Dermis microvascular lymphatic vessel endothelial cell (primary cell): ENCODE data around the gene SARM1. TPM values are rescaled to one million over a fixed set of nuclear protein-coding genes. Genes with fewer than 3 reads are reported as not detected.
A peak's percentile ranks its signal among the peaks of the same experiment; 100 is the strongest.

ENCODE experiments used
- DNase-seq, 2 donors: peaks; one replicate each; pipeline versions ENCODE4 v3.0.0 to v3.0.0-alpha.2; 2010; ENCODE audit warnings: low read depth in 2 of 2
- total RNA-seq: library from RNA; depleted of rRNA; stranded (reverse); fragments of >200 nt; gene quantifications from 2 replicates; pipeline ENCODE4 v1.2.1, GENCODE V29; 2014

SARM1 gene
- total RNA-seq, 1 donor from 2014 or later, result 1.8 TPM

DNA sequence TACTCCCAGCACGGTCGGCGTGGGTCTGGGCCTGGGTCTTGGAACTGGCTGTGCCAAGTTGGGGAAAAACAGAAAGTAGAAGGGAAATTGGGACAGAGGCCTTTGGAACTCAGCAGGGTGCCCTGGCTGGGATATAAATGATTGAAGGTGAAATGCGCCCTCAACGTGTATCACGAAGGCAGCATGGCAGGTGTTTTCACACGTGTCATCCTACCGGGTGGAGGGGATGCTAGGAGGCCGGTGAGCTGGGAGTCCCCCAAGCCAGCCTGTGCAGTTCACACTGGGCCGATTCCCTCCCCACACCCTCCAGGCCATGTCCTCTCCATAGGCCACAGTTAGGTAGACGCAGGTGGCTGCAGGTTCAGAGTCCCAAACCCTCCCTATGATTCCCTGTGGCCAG, 30.0 kb upstream of the SARM1 start:
- DNase-seq, result no peak

DNA sequence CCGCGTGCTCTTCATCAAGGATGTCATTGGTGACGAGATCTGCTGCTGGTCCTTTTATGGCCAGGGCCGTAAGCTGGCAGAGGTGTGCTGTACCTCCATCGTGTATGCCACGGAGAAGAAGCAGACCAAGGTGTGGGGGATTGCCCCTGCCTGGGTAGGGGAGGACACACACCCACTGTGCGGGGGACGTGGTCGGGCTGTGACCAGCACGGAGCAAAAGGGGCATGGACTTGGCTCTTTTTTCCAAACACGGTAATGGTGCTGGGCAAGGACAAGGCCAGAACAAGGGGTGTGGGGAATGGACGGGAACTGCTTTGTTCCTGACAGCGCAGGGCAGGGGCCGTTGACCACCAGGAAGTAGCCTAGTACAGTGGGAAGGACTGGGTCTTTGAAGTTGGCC, 29.2 kb upstream of the SARM1 start:
- DNase-seq, result no peak

DNA sequence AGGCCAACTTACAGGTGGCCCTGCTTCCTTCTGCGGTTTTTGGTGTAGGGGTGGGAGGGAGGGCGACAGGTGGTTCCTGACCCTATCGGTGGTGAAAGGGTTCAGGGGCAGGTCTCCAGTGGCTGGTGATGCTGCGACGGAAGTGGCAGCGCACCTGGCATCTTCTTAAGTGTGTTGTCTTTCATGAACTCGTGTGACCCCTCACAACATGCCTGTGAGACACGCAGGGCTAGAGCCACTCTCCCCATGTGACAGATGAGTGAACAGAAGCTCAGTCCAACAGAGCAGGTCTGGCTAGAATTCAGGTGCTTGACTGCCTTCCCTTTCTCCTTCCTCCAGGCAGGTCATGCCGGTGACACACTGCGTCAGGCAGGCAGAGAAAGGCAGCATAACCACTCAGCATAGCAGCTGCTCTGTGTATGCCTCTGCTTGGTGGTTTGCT, 28.0 kb upstream of the SARM1 start:
- no peak for DNase-seq

DNA sequence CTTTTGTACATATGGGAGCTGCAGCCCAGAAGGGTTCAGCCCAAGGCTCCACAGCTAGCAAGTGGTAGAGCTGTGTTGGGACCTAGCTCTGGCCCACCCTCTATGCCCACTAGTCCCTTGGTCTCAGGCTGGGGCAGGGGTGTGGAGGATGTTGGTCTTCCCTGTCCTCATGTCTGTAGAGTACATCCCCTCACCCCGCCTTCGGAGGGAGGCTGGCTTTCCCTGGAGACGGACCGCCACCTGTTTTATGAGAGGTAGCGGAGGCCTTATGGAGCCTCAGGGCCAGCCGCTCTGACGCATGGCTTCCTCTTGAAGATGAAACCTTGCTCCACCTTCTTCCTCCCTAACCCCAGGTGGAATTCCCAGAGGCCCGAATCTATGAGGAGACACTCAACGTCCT, 27.5 kb upstream of the SARM1 start:
- no peak for DNase-seq

DNA sequence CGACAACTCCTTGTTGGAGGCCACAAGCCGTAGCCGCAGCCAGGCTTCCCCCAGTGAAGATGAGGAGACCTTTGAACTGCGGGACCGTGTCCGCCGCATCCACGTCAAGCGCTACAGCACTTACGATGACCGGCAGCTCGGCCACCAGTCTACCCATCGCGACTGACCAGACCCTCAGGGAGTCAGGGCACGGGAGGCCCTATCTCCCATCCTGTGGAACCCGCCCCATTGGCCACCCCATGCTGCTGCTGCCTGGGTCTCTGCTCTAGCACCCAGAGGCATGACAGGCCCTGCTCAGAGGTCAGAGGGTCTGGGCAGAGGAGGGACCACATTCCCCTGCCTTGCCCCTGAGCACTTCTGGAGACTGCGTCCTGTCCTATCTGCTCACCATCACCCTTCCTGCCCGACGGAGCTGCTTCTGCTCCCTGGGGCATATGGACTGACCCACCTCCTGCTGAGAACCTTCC, 27.0 kb upstream of the SARM1 start:
- DNase-seq, result no peak

DNA sequence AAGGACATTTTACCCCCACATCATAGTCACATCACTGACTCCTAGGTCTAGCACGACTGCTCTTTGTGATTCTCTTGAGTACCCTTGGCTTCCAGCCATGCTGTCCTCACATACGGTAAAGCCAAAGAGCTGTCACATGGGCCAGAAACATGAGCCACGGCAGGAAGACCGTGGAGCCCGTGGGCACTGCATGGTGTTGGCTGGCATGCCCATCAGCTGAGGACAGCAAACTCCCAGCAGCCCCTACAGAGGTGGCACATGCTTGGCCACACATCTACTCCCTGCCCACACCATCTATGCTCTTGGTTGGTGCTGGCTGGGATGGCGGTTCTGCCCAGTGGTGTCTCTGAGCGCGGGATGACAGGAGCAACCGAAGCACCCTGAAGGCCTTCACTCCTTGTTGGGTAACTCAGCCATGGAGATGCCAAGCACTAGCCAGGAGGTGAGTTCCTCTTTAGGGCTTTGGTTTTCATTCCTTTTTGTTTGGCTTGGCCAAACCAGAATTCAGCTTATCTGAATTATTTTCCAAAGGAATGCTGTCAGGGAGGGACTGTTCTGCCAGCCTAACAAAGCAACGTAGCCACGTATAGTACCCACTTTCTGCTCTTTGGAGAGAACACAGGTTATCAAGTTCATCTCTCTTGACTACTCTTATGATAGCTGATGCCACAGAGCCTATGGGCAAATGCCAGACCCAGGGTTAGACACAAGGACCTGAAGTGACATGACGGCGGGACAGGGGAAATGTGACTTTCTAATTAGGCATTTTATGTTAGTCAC, 25.9 kb upstream of the SARM1 start:
- peak in 1 of 2 donors; percentile 36 for DNase-seq

DNA sequence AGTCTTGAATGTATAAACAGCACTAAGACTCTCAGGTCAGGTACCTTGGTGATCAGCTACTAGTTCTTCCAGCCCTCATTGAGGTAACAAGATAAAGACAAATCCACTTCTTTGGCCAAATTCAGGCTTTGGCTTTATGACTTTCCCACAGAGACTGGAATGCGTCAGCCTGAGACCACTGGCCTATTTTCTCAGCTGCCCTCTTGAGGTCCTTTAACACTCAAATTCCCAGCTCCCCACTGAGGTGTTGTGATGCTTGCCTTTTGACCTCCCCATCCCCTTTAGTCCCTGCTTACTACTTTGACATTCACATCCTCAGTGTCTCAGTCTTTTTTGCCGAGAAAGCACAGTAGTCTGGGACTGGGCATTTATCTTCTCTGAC, 25.3 kb upstream of the SARM1 start:
- DNase-seq, result no peak

DNA sequence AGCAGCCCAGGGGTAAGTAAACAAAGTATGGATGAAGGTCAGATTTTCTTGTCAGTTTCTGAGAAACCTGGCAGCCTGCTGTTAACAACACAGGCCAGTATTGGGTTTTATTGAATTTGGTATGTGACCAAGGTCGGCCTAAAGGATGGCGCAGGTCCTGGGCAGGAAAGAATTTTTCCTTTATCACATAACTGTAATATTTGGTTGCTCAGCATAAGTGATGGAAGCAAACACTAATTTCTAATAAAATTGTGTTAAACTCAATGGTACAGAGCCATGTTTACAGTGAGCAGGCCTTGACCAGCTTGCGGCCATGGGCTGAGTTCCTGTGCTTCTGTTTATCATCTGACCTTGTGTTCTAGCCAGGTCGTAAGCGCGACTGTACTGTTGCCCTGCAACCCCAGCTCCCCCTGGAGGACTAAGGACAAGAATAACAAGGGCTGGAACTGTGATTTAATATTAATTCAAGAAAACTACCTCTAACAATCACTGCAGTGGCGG, 24.7 kb upstream of the SARM1 start:
- peak; percentile 81 to 85 for DNase-seq

DNA sequence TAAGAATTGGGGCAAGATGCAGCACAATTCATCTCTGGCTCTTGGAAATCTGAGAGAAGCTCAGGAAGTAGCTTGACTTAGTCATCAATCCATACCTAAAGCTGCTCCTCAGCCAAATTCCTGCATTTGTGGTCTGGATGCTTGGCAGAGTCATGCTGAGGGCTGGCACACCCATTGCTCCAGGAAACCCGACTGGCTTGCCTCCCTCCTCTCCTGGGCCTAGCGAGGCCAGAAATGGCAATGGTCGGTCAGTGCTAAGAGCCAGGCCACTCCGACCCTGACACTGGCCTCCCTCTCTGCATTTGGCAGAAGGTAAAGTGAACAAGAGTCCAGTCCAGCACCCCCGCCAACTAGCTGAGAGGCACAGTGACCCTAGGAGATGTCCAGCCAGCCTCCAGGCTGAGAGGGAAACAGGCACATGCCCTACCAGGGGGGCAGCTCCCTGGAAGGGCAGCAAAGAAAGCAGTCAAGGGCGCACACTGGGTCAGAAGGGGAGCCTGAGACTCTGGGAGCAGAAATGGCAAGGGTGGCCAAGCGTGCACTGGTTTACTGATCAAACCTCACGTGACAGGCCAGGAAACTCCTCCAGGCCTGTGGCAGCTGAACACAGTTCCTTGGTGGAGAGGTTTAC, 24.1 kb upstream of the SARM1 start:
- no peak for DNase-seq

DNA sequence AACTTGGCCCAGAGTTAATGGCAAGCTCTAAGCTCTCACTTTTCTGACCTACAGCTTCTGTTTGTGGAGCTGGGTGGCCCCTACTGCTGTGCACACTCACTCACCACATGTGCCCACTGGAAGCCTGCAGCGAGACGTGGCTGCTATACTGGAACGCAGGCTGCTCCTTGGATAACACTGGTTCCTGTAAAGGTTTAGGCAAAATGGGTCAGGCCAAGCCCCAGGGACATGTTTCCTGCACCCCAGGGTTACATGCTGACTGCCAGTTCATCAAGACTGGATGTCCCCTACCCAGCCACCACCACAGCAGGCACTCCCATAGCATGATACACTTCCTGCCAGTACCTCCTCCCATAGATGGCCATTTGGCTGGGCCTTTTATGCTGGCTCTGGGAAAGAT, 22.5 kb upstream of the SARM1 start:
- DNase-seq, result no peak

DNA sequence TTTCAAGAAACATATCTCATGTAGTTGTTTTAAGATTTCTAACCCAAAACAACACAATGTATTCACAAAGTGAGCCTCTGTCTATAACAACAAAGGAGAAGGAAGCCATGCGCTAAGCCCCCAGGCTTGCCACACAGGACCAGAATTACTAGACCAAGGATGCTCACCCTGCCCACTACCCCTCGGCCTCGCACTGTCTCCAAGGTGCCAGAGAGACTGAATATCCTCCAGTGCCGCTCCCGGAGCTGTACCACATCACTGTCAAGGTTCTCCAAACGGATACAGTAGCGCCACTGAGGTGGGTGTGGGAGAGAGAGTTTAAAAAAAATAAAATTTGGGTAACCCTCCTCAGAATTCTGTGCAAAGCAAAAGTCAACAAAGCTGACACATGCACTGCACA, 21.2 kb upstream of the SARM1 start:
- no peak for DNase-seq

DNA sequence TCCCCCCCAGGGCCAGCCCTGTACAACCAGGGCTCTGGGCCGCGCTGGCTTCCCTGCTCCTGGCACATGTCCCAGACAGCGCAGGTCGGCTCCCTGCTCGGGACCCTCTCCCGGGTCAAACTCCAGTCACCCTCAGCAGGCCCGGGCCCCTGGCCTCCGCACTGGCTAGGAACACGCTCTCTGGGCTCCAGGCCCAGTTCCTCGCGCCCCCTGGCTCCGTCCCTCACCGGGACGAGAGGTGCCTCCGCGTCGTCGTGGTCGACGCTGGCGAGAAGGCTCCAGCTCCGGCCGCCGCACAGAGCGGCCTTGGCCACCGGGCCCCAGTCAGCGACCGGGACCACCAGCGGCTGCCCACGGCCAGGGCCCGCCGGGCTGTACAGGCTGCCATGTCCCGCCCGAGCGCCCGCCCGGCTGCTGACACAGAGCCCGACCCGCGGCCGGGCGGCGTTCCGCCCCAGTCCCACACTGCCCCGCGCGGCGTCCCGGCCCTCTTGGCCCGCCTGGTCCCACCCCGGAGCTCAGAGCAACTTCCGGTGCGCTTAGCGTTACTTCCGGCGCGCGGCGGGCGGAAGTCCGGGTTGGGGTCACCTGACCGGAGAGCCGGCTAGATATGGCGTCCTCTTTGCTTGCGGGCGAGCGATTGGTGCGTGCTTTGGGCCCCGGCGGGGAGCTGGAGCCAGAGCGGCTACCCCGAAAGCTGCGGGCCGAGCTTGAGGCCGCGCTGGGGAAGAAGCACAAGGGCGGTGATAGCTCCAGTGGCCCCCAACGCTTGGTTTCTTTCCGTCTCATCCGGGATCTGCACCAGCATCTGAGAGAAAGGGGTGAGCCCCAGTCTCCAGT, 14.2 kb upstream of the SARM1 start, which contains the start of gene POLDIP2:
Gene POLDIP2, minus strand, starts transcription at position 467 of the 840 bp plus-strand sequence. Its CDS starts 79 bp downstream, at position 388.
- peak; percentile 84 to 96 for DNase-seq

DNA sequence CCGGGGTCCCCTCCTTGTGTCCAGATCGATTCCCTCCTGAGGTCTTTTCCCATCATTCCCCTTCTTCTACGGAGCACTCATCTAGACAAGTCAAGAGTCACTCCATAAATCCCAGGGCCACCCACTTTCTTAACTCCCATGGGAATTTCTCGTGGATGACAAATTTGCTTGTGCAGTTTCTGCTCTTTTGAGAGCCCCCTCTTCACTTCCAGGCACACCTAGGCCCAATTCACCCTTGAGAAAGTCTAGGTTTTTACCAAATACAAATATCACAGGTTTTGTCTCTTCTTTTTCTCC, 13.6 kb upstream of the SARM1 start:
- no peak for DNase-seq

DNA sequence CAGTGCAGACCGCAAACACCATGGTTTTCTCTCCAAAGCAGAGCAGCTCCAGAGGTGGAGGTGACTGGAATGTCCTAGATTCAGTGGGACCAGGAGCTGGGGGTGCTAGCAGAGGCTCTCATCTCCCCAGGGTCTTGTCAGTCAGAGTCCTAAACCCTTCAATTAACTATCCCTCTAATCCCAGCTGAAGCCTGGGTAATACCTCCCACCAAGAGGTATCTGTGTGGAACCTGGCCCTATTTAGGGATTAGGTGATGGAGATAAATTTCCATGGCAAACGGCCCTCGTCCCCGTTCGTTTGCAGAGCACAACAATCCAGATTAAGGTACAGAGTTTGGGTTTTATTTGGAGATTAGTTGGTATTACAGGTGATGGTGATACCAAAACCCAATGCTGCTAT, 8.3 kb upstream of the SARM1 start:
- DNase-seq, result no peak

DNA sequence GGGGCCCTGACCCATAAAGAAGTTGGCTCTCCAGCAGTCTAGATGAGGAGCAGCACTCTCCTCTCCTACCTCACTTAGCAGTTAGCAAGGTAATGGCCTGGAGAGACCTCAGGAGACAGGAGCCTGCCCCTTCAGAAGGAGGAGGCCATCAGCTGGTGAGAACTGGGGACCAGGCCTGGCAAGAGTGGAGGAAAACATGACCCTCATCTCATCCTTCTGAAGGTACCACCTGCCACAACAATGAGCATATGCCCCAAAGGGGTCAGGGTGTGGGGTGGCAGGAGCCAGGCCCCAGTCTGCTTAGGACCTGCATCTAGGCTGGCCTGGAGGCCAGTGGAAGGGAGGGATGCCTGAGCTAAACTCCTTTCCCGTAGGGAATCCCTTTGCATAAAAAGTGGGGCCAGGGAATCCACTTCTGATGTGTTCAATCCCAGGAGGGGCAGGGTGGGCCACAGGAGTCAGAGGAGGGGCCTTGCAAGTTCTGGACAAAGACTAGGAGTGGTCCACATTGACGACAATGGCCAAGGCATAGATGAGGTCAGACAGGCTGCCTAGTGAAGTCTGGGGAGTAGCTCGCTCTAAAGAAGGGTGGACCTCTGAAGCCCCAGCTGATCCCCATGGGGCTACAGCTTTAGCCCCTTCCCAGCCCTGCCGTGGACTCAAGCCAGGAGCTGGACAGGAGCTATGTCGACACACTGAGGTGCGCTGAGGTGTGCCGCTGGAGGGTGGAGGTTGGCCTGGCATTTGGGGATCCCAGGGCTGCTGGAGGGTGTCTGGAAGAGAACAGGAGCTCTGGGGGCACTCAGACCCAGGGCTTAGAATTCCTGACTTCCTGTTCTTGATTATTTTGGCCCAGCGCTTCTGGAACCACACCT, 7.5 kb upstream of the SARM1 start:
- DNase-seq, result no peak

DNA sequence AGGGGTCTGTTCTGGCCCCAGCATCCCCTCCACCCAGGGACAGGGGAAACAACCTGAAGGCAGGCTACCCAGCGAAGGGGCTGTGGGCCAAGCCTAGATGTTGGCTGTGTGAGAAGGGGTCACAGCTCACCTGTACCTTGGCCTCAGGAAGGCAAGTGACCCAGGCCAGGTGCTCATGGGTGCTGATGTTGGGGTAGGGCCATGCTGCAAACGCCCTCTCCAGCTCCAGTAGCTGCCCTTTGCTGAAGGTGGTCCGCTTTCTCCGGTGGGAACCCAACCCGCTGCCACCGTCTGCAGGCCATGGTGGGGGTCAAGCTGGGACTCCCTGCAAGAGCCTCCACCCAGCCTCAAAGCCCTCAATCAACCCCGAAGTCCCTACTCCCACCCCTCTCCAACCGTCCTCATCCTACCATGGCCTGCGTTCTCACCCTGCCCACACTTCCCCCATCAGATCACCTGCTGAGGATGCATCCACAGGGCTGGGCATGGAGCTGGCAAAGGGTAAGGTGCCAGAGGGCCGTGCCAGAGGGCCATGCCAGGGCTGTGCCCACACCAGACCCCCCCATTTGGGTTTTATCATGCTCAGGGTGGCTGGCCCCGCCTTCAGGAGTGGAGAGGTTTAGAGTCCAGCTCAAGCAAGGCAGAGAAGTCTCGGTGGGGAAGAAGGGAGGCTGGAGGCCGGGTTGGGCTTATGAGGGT, 6.7 kb upstream of the SARM1 start, which contains the start of gene SEBOX:
Gene SEBOX, minus strand, starts transcription at position 535 of the 699 bp plus-strand sequence. Its CDS starts 48 bp downstream, at position 487.
- DNase-seq, result no peak

DNA sequence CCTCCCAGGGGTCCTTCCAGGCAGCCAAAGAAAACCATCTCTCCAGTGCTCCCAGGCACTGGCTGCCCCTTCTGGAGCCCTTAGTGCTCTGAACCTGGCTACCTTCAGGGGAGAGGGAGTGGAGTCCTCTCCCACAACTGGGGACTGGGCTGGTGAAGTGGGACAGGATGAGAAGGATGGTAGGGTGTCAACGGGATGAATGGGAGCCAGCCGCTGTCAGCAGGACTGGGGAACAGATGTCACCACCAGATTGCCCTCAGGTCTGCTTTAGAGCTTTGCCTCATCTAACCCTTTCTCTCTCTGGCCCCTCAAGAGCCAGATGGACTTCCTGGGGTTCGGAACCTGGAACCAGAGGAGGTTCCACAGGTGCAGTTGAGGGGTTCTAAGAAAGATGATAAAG, 6.0 kb upstream of the SARM1 start:
- DNase-seq, result no peak

DNA sequence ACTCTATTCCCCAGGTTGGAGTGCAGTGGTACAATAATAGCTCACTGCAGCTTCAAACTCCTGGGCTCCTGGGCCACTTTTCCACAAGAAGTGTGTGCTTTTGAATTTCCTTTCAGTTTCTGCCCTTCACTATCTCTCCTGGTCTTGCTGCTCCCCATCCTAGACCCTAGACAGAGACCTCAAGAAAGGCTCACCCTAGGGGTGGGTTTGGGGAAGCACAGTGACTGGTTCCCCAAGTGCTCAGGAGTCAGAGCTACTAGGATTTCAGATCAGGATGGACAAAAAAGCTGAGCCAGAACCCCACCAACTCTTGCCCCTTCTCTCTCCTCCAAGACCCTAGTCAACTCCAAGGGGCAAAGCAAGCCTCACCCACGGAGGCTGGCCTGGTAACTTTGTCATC, 4.9 kb upstream of the SARM1 start:
- DNase-seq, result no peak

DNA sequence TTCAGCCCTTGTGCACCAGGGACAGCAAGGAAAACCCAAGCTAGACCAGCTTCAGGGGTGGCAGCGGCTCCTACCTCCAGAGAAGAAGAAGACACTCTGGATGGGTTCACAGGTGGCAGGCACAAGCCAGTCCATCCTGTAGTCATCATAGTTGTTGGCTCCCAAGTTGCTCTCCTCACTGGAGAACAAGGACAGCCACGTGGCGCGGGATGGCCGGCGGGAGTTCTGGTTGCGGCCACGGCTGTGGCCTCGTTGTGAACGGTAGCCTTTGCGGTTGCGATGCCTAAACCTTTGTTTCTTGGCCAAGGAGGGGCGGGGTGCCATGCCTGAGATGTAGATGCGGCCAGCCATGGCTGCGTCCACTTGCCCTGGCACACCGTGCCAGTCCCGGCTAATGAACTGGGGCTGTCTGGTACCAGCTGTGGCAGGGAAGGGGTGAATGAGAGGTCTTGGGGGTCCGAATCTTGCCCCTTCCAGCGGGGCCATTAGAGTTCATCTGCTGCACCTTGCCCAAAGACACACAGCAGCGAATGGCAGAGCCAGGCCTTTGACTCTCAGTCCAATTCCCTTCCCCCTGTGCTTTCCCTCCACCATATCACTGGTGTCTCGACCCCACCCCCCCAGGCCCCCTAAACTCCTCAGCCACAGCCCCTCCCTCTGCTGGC, 3.7 kb upstream of the SARM1 start:
- DNase-seq, result no peak

DNA sequence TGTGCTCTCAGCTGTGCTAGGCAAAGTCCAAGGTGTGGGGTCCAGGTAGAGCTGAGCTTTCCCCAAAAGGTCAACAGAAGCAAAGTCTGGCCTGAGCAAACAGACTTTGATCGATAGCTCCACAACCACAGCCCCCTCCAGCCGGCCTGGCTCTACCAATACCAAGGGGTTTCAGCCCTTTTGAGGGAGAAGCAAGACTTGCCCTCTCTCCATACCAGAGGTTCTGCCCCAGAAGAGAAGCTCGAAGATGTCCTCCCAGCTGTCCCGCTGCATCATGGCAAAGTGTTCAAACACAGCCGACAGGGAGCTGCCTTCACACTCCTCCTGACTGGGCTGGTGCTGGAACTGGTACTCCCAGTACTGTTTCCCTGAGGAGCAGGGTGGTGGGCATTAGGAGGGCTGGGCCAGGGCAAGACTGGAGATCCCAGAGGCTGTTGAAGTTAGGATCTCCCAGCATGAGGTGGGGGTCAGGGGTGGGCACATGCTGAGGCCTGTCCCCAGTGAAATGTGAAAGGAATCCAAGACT, 3.1 kb upstream of the SARM1 start:
- no peak for DNase-seq
